ENCODE measurements around the gene FAM181B.

FAM181B gene, protein sequence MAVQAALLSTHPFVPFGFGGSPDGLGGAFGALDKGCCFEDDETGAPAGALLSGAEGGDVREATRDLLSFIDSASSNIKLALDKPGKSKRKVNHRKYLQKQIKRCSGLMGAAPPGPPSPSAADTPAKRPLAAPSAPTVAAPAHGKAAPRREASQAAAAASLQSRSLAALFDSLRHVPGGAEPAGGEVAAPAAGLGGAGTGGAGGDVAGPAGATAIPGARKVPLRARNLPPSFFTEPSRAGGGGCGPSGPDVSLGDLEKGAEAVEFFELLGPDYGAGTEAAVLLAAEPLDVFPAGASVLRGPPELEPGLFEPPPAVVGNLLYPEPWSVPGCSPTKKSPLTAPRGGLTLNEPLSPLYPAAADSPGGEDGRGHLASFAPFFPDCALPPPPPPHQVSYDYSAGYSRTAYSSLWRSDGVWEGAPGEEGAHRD

DNA sequence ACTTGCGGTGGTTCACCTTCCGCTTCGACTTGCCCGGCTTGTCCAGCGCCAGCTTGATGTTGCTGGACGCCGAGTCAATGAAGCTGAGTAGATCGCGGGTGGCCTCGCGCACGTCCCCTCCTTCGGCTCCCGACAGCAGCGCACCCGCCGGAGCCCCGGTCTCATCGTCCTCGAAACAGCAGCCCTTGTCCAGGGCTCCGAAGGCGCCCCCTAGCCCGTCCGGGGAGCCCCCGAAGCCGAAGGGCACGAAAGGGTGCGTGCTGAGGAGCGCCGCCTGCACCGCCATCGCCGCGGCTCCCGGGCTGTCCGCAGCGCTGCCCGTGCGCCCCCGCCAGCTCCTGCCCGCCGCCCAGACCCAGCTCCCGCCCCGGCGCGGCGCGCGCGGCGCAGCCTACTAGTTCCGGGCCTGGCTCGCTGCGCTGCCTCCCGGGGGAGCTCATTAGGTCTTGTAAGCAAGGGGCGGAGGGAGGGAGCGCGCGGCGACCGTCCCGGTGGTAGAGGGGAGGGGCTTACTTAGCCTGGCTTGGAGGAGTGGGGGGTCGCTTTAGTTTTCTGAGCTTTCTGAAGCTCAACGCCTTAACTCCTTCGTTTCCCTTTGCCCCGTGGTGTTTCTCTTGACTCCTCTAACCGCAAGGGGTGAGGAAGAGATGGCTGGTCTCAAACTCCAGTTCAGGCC lies at the start of gene FAM181B:
Gene FAM181B, minus strand, starts transcription at position 421 of the 676 bp plus-strand sequence. Its CDS starts 135 bp downstream, at position 286.
- peak; percentile 14 for DNase-seq (ENCODE audit: low read depth)

- no peak for DNase-seq (ENCODE audit: low read depth)
Observed at GRCh38 chr11:82782825-82783374, 49.2 kb upstream of the FAM181B start.

- no peak for DNase-seq (ENCODE audit: low read depth)
Observed at GRCh38 chr11:82778776-82779175, 45.1 kb upstream of the FAM181B start.

- no peak for DNase-seq (ENCODE audit: low read depth)
Observed at GRCh38 chr11:82776377-82776776, 42.7 kb upstream of the FAM181B start.

DNA sequence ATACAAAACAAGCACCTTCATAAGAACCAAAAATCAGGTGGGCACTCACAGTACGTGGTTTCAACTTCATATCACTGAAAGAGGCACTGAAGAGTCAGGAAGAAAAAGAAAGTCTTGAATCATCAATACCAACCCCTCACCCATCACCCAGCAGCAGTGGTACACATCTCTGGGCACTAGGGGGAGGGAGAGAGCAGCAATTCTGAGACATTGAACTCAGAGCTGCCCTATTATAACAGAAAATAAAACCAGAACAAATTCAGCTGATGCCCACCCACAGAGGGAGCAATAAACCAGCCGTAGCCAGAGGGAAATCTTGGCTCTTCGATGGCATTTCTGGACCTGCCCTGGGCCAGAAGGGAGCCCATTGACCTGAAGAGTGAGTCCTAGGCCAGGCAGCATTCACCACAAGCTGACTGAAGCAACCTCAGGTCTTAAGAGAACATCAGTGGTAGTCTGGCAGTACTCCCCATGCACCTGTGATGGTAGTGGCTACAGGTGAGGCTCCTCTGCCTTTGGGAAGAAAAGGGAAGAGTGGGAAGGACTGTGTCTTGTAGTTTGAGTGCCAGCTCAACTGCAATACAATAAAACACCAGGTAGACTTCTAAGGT lies 42.2 kb upstream of the FAM181B start:
- DNase-seq (ENCODE audit: low read depth) = peak; percentile 19

DNA sequence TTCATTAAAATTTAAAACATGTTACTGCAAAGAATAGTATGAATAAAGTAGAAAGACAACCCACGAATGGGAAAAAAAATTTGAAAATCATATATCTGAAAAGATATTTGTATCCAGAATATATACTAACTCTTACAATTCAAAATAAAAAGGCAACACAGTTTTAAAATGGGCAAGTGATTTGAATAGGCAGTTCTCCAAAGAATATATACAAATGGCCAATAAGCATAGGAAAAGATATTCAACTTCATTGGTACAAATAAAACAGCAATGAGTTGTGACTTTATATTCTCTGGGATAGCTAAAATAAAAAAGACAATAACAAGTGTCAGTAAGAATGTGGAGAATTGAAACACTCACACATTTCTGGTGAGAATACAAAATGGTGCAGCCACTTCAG lies 41.6 kb upstream of the FAM181B start:
- no peak for DNase-seq (ENCODE audit: low read depth)

- DNase-seq (ENCODE audit: low read depth) = no peak
Observed at GRCh38 chr11:82771781-82772180, 38.1 kb upstream of the FAM181B start.

GRCh38 chr11:82767123-82767522 lies 33.5 kb upstream of the FAM181B start:
- no peak for DNase-seq (ENCODE audit: low read depth)

GRCh38 chr11:82765466-82766034 lies 31.9 kb upstream of the FAM181B start:
- DNase-seq (ENCODE audit: low read depth) = no peak

- DNase-seq (ENCODE audit: low read depth) = no peak
Observed at GRCh38 chr11:82763167-82763566, 29.5 kb upstream of the FAM181B start.

GRCh38 chr11:82759649-82760048 lies 26.0 kb upstream of the FAM181B start:
- no peak for DNase-seq (ENCODE audit: low read depth)

DNA sequence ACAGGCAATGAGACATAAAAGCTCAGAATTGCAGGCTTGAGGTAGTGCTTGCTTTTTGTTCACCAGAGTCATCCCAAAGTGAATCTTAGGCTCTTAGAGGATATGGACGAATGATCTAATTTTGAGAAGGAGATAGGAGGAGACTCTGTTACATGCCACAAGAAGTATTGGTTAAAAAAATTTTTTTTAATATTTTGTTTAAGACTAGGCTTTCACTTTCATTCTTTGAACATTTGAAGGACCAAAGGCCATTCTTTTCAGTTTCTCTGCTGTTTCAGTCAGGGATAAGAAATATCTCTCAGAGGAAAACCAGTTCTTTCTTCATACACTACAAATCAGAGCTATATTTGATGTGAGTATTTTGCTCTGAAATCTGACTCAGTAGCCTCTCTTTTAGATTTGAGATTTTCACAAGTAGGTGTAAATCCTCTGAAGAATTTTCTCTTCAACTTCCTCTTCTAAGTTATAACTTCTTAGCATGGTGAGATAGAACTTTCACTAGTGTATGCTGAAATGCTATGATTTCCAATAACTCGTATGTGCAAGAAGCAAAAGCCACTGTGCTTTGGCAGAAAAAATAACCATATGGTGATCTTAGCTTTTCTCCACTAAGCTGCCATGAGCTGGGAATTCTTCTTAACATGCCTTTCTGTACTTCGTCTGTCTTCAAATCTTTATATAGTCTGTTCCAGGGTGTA lies 24.1 kb upstream of the FAM181B start:
- DNase-seq (ENCODE audit: low read depth) = no peak

DNA sequence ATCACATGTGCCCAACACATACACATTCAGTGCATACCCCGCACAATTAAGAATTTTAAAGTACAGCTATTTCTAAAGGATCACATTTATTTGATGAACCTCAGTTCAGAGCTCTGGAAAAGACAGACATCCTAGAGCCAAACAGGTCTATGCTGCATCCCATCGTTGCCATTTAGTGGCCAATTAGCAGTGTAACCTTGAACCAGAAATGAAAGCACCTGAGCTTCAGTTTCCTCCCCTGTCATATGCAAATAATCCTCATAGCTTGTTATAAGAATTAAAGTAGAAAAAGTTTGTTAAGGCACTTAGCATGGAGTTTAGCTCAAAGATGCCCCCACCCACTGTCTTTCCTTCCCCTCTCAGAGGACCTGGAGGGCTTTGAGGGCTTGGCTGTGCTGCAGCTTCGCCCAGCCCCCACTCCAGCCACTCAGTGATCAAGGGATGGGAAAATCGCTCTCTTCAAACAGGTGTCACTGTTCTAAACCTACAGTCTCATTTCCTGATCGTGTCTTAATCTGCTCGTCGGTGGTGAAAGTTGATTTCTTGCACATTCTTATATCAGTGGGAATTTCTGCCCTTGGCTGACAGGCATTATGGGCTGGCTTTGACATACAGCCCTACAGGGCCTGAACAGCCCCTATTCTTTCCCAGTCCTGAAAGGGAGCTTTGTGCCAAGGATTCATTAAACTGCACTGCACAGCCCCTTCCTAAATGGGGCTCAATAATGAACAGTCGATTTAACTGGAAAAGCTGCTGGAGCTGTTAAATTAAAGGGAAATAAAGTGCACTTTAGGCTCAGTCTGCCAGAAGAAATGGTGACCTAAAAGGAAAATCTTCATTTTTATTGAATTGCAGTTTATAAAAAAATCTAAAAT lies 23.3 kb upstream of the FAM181B start:
- no peak for DNase-seq (ENCODE audit: low read depth)

DNA sequence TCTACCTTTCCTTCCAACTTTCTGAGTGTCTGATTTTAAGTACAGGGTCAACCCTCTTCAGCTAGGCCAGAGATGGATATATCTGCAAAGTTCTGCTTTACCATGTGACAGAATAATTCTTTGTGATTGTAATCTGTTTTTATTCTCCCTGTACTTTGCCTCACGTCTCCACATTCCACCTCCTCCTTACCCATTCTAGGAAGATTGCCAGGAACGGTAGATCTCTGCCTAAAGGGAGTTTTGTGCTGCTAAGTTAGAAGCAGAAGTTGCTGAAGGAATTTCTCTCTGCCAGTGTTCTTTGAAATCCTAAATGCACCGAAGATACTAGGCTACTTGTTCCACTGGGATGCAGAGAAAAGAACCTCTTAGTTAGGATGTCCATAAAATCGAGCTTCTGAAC lies 20.7 kb upstream of the FAM181B start:
- no peak for DNase-seq (ENCODE audit: low read depth)

GRCh38 chr11:82753921-82754320 lies 20.3 kb upstream of the FAM181B start:
- no peak for DNase-seq (ENCODE audit: low read depth)

DNA sequence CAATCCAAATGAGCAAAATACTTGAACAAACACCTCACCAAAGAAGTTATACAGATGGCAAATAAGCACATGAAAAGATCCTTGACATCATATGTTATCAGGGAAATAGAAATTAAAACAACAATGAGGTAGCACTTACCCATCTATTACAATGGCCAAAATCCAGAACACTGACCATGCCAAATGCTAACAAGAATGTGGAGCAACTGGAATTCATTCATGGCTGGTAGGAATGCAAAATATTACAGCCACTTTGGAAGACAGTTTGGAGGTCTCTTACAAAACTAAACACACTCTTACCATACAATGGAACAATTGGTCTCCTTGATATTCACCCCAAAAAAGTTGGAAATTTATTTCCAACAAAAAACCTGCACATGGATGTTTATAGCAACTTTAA lies 19.1 kb upstream of the FAM181B start:
- DNase-seq (ENCODE audit: low read depth) = no peak

GRCh38 chr11:82750643-82751139 lies 17.0 kb upstream of the FAM181B start:
- DNase-seq (ENCODE audit: low read depth) = no peak

GRCh38 chr11:82747471-82747870 lies 13.8 kb upstream of the FAM181B start:
- no peak for DNase-seq (ENCODE audit: low read depth)

DNA sequence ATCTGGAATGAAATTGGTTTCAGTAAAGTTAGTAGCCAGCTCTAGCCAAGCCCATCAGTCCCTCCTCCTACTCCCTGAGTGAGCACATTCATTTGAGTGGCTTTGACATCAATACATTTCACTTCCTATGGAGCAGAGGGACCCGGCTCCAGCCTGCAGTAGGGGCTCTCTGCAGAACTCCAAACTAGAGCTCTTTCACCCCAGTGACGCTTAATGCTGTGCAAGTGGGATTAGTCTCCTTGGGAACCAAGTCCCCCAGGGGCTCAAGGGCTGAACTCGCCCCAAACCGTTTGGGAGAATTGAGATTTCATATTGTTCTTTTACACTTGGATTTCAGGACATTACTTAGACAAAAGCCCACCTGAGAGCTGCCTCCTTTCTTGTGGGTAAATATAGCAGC lies 4.4 kb upstream of the FAM181B start:
- DNase-seq (ENCODE audit: low read depth) = no peak

DNA sequence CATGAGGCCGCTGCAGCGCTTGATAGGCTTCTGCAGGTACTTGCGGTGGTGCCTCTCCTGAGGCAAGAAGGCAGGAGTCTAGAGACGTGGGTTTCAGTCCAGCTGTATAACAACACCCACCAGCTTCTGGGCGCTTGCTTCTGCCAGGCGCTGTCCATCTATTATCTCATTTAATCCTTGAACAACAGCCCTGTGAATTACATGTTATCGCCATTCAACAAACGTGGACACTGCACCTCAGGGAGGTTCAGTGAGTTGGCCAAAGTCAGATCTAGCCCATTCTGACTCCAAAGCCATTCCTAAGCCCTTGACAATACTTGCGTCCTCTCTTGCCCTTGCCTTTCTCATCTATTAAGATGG lies 436 bp upstream of the FAM181B start:
- DNase-seq (ENCODE audit: low read depth) = no peak
